Esophagus mucosa (tissue), 1 donor: Measurements from ENCODE around the gene PGGT1B. TPM values are rescaled to one million over a fixed set of nuclear protein-coding genes. Genes with fewer than 3 reads are reported as not detected.

ENCODE experiments used
- ATAC-seq: fragments of 200-7000 bp; cut with Tn5 transposase; one replicate; pipeline ENCODE4 v1.9.1; 2020
- total RNA-seq: library from RNA; stranded (reverse); gene quantifications from one replicate; pipeline ENCODE4 v1.2.4, GENCODE V29; 2023
- donor health status: DM: yes; HTN: yes; CAD: no.

The PGGT1B gene
- total RNA-seq, 1 donor from 2014 or later: 38.2 TPM

DNA sequence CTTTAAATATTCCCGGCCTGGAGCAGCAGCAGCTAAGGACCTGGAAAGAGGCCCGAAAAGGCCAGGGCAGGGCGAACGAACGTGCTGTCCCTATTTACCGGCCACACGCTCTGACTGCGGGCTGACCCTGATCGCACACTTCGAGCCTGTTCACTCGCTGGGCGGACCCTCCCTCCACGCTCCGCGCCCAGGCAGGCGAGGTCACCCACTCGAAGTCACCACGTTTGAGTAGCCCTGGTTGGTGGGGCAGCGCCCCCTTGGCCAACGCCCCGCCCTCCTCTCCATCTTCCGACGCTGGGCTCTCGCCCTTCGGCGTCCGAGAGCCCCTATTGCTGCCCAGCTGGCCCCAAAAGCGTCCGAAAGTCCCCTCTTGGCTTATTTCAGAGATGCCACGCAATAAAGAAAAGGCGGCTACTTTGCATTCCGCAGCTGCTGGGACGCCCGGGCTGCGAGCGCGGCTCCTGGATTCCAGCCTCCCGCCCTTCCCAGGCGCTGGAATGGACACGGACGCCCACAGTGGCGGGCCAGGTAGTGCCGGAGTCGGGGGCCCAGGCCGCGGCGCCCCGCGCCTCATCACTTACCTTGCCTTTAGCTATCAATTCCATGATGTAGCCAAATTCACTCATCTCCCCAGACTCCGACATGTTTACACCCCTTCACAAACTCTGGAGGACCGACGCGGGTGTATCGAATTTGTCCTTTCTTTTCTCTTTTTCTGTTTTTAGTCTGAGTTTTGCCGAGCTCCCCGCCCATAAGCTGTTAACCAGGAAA, 83.1 kb downstream of the PGGT1B start:
- no peak for ATAC-seq

DNA sequence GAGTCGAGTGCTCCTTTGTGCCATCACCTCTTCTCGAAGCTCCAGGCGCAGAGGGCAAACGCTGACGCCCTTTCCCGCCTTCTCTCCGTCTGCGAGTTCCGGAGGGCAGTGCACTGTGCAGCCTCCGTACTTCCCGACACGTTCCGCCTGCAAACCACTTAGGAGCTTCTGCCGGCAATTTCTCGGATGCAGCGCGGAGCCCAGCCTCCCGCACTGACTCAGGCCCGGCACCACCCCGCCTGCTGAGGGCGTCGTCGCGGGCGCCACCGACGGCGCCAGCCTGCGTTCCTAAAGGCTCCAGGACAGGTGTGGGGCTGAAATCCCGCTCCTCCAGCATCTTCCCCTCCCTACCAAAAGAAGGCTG, 83.7 kb downstream of the PGGT1B start:
- ATAC-seq: no peak

DNA sequence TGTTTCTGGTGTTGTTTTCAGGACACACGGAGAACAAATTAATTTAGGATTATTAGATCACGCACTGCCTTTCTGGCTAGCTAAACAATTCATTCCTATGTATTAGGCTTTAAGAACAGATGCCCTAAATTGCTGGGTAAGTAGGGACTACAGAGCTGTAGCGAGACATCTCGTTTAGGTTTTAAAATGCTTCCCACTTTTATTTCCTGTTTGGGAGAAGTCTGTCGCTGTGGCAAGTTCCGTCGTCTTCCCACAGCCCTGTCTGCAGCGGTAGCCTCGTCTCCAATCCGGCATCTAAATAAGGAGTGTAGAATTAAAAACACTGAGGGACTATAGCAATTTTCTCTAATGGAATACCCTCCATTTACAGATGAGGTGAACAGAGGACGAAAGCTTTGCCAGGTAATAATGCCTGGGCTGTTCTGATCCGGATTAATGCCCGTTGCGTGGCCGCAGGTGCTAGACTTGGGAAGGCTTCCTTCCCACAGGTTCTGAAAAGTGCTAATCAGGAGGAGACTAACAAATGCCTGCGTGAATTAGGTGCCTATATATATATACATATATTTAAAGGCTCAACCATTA, 91.7 kb downstream of the PGGT1B start:
- ATAC-seq: no peak

DNA sequence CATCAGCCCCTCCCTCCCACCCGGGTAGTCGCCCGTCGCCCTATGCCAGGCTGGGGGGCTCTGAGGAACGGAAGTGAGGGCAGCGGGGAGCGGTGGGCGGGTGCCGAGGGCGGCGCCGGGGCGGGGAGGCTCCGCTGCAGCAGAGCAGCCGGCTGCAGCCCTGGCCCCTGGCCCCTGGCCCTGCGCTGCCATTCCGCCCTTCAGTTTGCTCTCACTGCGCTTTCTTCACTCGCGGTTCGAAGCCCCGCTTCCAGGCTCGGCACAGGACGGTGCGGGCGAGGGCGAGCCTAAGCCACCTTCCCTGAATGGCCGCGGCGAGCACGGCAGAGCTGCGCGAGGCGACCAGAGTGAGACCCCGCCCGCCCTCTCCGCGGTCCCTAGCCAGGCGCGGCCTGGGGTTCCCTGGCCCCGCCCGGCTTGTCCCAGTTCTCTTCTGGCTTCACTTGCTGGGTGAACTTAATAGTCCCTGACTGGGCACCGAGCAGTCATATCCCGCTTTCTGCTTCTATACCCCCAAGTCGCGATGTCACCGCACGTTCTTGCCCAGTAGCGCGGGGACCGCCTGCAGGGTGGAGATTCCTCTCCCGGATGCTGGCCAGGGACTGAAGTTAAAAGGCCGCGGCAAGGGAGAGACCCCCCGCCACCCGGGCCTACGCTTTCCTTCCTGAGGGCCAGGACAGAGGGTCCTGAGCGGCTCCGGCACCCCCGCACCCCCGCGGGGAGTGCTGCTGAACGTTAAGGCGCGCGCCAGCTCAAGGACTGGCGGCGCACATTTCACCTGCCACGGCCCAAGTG, 92.3 kb downstream of the PGGT1B start:
- ATAC-seq: peak; percentile 64

DNA sequence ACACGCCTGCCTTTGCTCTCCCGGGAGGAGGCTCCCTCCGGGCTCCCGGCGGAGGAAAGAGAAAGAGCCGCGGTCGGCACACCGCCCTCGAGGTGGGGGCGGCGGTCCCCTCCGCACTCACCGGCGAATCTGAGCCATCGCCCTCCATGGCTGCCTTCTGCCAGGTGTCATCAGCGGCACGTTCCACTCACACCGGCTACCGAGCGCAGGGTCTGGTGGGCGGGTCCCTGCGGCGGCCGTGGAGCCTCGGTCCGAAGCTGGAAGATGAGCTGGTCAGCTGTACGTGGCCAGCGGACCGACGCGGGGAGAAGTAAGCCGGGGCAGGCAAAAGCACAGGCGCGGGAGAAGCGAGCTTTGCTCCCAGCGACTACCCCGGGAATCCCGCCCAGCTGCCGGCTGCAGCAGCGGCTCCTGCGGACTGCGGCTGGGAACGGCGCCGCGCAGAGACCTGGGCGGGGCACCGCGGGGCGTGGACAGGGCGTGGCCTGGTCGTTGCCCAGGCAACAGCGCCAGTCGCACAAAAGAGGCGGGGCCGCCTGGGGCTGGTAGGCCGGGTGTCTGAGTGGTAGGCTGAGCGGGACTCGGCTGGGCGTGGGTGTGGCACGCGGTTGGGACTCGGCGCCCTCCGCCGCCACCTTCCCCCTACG, 93.1 kb downstream of the PGGT1B start, which contains the start of gene TRIM36:
TSS of gene TRIM36 (minus strand) at position 422 of the 647 bp plus-strand sequence. CDS start at position 148, 274 bp downstream.
- peak; percentile 100 for ATAC-seq

DNA sequence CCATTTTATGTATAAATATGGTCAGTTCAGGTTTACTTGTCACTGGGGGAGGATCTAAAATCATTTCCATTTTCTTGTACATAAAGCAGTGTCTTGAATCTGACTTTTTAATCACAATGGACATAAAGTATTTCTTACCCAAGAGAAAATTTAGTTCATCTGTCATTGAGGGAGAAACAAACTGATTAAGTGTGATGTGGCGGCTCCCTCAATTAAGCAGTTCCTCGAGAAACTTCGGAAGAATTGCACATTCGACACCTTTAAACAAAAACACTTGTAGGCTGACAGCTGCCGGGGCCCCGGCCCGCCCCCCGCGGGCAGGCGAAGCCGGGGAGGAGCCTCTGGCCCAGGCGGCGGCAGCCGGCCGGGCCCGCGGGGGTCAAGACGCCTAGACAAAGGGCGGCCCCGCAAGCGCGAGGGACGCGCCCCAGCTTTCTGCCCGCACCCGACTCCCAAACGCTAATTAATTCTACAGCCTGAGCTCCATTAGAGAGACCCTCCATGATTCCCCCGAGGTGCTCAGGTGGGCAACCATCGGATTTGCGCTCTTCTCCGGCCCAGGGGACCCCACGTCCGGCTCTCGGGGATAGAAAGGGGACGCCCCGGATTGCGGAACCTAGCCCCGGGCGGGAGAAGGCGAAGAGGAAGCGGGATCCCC, 93.7 kb downstream of the PGGT1B start:
- no peak for ATAC-seq

DNA sequence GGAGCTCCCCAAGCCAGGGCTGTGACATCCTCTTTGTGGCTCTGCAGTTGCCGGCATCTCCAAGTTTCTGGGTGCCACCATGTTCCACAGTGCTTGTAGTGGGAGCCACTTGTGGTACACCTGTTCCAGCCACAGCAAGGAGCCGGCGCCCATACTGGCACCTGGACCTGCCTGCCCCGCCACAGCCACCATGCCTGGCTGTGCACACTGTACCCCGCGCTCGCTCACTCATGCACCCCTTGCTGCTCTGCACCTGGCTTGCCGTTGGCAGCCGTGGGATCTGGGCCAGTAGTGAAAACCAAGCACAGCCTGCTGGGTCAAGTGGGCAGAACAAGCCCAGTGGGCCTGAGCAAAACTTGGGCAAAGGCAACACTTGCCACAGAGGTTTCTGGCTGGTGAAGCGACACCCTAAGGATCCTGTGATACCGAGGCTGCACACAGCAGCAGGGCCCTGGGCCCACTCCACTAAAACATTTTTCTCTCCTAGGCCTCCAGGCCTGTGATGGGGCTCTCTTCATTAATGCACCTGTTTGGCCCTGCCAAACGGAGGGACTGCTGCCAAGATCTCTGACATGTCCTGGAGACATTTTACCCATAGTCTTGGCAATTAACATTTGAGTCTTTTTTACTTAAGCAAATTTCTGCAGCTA, 95.8 kb downstream of the PGGT1B start:
- ATAC-seq: no peak

DNA sequence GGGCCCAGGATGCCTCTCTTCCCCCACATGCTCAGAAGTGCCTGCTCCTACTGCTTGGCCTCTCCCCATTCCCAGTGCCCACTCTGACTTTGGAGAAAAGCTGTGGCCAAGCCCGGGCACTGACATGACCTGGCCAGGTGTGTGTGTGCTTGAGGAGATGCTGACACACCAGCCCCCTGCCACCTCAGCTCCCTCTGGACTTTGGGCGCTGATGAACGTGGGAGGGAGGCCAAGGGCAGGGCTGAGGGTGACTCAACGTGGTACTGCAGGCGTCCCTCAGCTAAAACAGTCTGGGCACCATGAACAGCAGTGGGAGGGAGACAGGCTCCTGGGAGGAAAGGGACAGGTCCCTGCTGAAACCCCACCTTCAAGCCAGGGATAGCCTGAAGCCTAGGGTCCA, 96.9 kb downstream of the PGGT1B start:
- no peak for ATAC-seq

DNA sequence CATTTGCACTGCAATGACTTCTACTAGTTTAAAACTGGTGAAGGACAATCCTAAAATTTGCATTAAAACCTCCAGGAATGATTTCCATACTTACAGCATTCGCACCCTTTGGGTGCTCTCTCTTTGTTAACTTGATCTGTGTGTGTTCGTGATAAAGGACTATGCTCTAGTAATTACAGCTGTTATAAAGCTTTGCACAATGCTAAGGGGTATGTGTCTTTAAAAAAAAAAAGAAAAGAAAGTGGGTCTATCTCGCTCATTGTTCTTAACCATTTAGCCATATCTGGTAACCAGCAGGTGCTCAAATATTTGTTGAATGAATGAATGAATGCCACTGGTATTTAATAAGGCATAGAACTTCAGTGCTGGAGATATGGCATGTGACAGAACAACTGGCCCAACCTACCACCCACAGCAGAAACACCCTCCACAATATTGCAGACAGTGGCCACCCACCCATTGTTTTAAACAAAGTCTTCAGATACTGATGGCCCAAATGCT, 101.7 kb downstream of the PGGT1B start:
- no peak for ATAC-seq

Other genes starting within 250 kb of the PGGT1B start
- 1.2 TPM for gene TRIM36, start 93.0 kb downstream of the PGGT1B start, total RNA-seq
- 3.3 TPM for gene CCDC112, start 33.8 kb upstream of the PGGT1B start, total RNA-seq